GM23338 (cell line): ENCODE results near the gene RAP1GAP. TPM values are rescaled to one million over a fixed set of nuclear protein-coding genes. Genes with fewer than 3 reads are reported as not detected.
"Not testable (repeated sequence)": the region's sequence is repeated elsewhere in the genome, so short reads cannot be mapped to it uniquely, and the experiment has no call there.

Experiments
- ATAC-seq: fragments of 200-7000 bp; cut with Tn5 transposase; 3 replicates; pipeline ENCODE4 v1.9.1; 2020
- DNase-seq: peaks from one replicate; pipeline ENCODE4 v3.0.0-alpha.2; 2015; ENCODE audit warnings: low spot score
- H2AFZ ChIP-seq: fragments of 200-600 bp; sonication (generic); 2 replicates; pipeline ENCODE4 v1.8.0; 2016; ENCODE audit warnings: antibody characterized with exemption, mild to moderate bottlenecking, moderate library complexity
- H3F3A ChIP-seq: fragments of 200-600 bp; sonication (generic); replicated peaks from 2 replicates; pipeline ENCODE4 v1.8.0; 2017; ENCODE audit warnings: antibody characterized with exemption, mixed run types, low read depth
- H3K27ac ChIP-seq: fragments of 200-600 bp; sonication (generic); 2 replicates; pipeline ENCODE4 v1.6.1; 2016; ENCODE audit warnings: low read depth
- H3K27me3 ChIP-seq: fragments of 200-600 bp; sonication (generic); 2 replicates; pipeline ENCODE4 v1.8.0; 2016; ENCODE audit warnings: mild to moderate bottlenecking, mixed run types, moderate library complexity; ENCODE audit not compliant: insufficient read depth
- H3K36me3 ChIP-seq: fragments of 200-600 bp; sonication (generic); 2 replicates; pipeline ENCODE4 v1.8.0; 2016; ENCODE audit warnings: mild to moderate bottlenecking; ENCODE audit not compliant: insufficient read depth
- H3K4me1 ChIP-seq: fragments of 200-600 bp; sonication (generic); 2 replicates; pipeline ENCODE4 v1.8.0; 2016; ENCODE audit warnings: mild to moderate bottlenecking, moderate library complexity; ENCODE audit not compliant: insufficient read depth
- H3K4me2 ChIP-seq: fragments of 200-600 bp; sonication (generic); 2 replicates; pipeline ENCODE4 v1.7.1; 2017; ENCODE audit warnings: mixed run types
- H3K4me3 ChIP-seq: fragments of 200-600 bp; sonication (generic); 2 replicates; pipeline ENCODE4 v1.6.1; 2016; ENCODE audit warnings: mixed run types
- H3K79me2 ChIP-seq: fragments of 200-600 bp; sonication (generic); replicated peaks from 2 replicates; pipeline ENCODE4 v1.8.0; 2017; ENCODE audit warnings: mild to moderate bottlenecking; ENCODE audit not compliant: insufficient read depth
- H3K9me2 ChIP-seq: fragments of 200-600 bp; sonication (generic); 2 replicates; pipeline ENCODE4 v1.8.0; 2017; ENCODE audit not compliant: insufficient read depth
- H4K20me1 ChIP-seq: fragments of 200-600 bp; sonication (generic); replicated peaks from 2 replicates; pipeline ENCODE4 v1.8.0; 2017; ENCODE audit warnings: mild to moderate bottlenecking; ENCODE audit not compliant: insufficient read depth
- H3K27ac Mint-ChIP-seq: 2 replicates; pipeline ENCODE4 v1.8.0; 2020; ENCODE audit warnings: inconsistent platforms, mild to moderate bottlenecking, moderate library complexity, mixed read lengths
- H3K27me3 Mint-ChIP-seq: 3 replicates; pipeline ENCODE4 v1.8.0; 2022; ENCODE audit warnings: low read depth, mild to moderate bottlenecking, moderate library complexity, mixed read lengths, inconsistent platforms; ENCODE audit not compliant: insufficient read depth, poor library complexity
- H3K36me3 Mint-ChIP-seq: 3 replicates; pipeline ENCODE4 v1.8.0; 2021; ENCODE audit warnings: low read depth, mild to moderate bottlenecking, inconsistent platforms, moderate library complexity, mixed read lengths
- H3K4me1 Mint-ChIP-seq: 3 replicates; pipeline ENCODE4 v1.8.0; 2020; ENCODE audit warnings: mild to moderate bottlenecking, inconsistent platforms, mixed read lengths
- H3K4me3 Mint-ChIP-seq: 3 replicates; pipeline ENCODE4 v1.8.0; 2021; ENCODE audit warnings: moderate library complexity, mild to moderate bottlenecking, inconsistent platforms, mixed read lengths
- H3K9me3 Mint-ChIP-seq: 3 replicates; pipeline ENCODE4 v1.8.0; 2020; ENCODE audit warnings: moderate library complexity, mild to moderate bottlenecking, inconsistent platforms, mixed read lengths
- CREB1 ChIP-seq: fragments of 250-450 bp; sonication (Bioruptor Pico); IDR thresholded peaks from 2 replicates; pipeline ENCODE4 v1.5.0; 2020; ENCODE audit warnings: low read depth, mild to moderate bottlenecking, moderate library complexity
- CTCF ChIP-seq, 2 experiments: fragments of 200-600 bp in 1 of 2; sonication (generic) in 1 of 2; conservative IDR thresholded peaks; 2 replicates each; pipeline versions ENCODE4 v1.5.1 to v1.6.1; 2016 to 2017; ENCODE audit warnings: antibody characterized with exemption in 2 of 2, low read depth in 2 of 2, mild to moderate bottlenecking in 2 of 2, moderate library complexity in 1 of 2
- ETS1 ChIP-seq: IDR thresholded peaks from 2 replicates; pipeline ENCODE4 v1.6.1; 2016; ENCODE audit warnings: antibody characterized with exemption
- EZH2phosphoT487 ChIP-seq: fragments of 200-600 bp; sonication (generic); IDR thresholded peaks from one replicate; pipeline ENCODE4 v1.8.1; 2018; ENCODE audit warnings: antibody characterized with exemption; ENCODE audit not compliant: unreplicated experiment
- JUNB ChIP-seq: IDR thresholded peaks from one replicate; pipeline ENCODE4 v1.6.1; 2016; ENCODE audit warnings: antibody characterized with exemption; ENCODE audit not compliant: unreplicated experiment
- NANOG ChIP-seq: IDR thresholded peaks from 2 replicates; pipeline ENCODE4 v1.6.1; 2016; ENCODE audit warnings: antibody characterized with exemption, borderline replicate concordance
- STAT1 ChIP-seq: IDR thresholded peaks from one replicate; pipeline ENCODE4 v1.6.1; 2016; ENCODE audit warnings: antibody characterized with exemption; ENCODE audit not compliant: unreplicated experiment
- ZNF114 ChIP-seq: fragments of 250-450 bp; sonication (Bioruptor Pico); IDR thresholded peaks from 2 replicates; pipeline ENCODE4 v1.5.0; 2020; ENCODE audit warnings: mild to moderate bottlenecking, moderate library complexity
- ZNF331 ChIP-seq: fragments of 250-450 bp; sonication (Bioruptor Pico); IDR thresholded peaks from 2 replicates; pipeline ENCODE4 v1.5.0; 2020; ENCODE audit warnings: low read depth, mild to moderate bottlenecking, moderate library complexity
- polyA plus RNA-seq: library from polyadenylated mRNA; unstranded; fragments of >200 nt; fragmentation: Nextera tagmentation; extraction: Ambion mirVana; gene quantifications from 2 replicates; pipeline ENCODE4 v1.2.1, GENCODE V29; 2016
- total RNA-seq: library from RNA; depleted of rRNA; stranded (reverse); fragments of >200 nt; shearing (Covaris generic); gene quantifications from 2 replicates; pipeline ENCODE4 v1.2.3, GENCODE V29; 2014
- TF ChIP-seq, protein P1 (sequence below): IDR thresholded peaks from one replicate; pipeline ENCODE4 v1.6.1; 2018; ENCODE audit warnings: antibody characterized with exemption; ENCODE audit not compliant: unreplicated experiment

Gene RAP1GAP
- total and polyA plus RNA-seq, 2 experiments from 2014 or later = 4.3 to 6.6 TPM

DNA sequence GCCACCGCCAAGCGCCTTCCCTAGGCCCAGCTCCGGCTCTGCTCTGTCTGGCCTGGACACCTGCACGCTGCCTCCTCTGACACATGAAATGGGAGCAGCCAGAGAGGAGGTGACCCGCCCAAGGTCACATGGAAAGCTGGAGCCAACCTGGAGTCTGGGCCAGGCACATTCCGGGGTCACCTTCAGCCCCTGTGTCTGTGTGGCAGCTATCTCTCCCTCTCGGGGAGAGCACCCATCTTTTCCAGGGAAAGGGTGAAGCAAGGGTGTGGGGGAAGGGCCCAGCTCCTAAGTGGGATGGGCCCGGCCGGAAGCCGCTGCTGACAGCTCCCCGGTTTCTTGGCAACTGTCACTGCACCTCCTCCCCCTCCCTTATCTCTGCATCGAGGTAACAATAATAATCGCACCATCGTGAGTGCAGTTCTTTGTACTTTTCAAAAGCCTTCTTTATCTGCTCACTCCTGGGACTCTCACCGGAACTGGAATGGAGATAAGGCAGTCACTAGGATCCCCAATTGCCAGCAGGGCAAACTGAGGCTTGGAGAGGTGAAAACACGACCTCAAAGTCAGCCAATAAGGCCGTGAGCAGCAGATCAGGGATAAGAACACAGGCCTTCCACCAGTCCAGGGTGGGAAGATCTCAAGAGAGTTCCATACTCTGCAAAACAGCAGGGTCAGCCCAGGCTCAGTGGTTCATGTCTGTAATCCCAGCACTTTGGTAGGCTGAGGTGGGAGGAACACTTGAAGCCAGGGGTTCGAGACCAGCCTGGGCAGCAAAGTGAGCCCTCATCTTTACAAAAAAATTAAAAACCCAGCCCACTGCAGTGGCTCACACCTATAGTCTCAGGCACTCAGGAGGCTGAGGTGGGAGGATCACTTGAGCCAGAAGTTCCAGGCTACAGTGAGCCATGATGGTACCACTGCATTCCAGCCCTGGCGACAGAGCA is 36.9 kb downstream of the RAP1GAP start:
- Mint-ChIP-seq H3K9me3 (no peaks in the 10 kb centered on the region; the same call in 2 of the 3 replicates), H3K4me3 (no peak overlapping the region), H3K27me3 (peaks cover 9% of the 10 kb centered on the region), H3K27ac (no peak overlapping the region), H3K36me3 (no peaks in the 10 kb centered on the region), H3K4me1 (peaks cover 33% of the 10 kb centered on the region)
- Histone ChIP-seq H3K27ac (no peak overlapping the region), H3K4me1 (peaks cover 35% of the 10 kb centered on the region), H3K79me2 (no peaks in the 10 kb centered on the region), H2AFZ (no peak overlapping the region), H3K4me3 (no peak overlapping the region), H3F3A (no peaks in the 10 kb centered on the region; the same call in 1 of the 2 replicates), H4K20me1 (no peaks in the 10 kb centered on the region; the same call in 1 of the 2 replicates), H3K36me3 (no peaks in the 10 kb centered on the region), H3K27me3 (no peaks in the 10 kb centered on the region), H3K4me2 (no peak overlapping the region), H3K9me2 (no peaks in the 10 kb centered on the region)
- ATAC-seq (no peak), DNase-seq (no peak)
- TF ChIP-seq, protein P1, sequence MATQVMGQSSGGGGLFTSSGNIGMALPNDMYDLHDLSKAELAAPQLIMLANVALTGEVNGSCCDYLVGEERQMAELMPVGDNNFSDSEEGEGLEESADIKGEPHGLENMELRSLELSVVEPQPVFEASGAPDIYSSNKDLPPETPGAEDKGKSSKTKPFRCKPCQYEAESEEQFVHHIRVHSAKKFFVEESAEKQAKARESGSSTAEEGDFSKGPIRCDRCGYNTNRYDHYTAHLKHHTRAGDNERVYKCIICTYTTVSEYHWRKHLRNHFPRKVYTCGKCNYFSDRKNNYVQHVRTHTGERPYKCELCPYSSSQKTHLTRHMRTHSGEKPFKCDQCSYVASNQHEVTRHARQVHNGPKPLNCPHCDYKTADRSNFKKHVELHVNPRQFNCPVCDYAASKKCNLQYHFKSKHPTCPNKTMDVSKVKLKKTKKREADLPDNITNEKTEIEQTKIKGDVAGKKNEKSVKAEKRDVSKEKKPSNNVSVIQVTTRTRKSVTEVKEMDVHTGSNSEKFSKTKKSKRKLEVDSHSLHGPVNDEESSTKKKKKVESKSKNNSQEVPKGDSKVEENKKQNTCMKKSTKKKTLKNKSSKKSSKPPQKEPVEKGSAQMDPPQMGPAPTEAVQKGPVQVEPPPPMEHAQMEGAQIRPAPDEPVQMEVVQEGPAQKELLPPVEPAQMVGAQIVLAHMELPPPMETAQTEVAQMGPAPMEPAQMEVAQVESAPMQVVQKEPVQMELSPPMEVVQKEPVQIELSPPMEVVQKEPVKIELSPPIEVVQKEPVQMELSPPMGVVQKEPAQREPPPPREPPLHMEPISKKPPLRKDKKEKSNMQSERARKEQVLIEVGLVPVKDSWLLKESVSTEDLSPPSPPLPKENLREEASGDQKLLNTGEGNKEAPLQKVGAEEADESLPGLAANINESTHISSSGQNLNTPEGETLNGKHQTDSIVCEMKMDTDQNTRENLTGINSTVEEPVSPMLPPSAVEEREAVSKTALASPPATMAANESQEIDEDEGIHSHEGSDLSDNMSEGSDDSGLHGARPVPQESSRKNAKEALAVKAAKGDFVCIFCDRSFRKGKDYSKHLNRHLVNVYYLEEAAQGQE = no peak

GRCh38 chr1:21631590-21631943 is 37.6 kb downstream of the RAP1GAP start:
- H3K36me3 Mint-ChIP-seq = not testable (repeated sequence)

DNA sequence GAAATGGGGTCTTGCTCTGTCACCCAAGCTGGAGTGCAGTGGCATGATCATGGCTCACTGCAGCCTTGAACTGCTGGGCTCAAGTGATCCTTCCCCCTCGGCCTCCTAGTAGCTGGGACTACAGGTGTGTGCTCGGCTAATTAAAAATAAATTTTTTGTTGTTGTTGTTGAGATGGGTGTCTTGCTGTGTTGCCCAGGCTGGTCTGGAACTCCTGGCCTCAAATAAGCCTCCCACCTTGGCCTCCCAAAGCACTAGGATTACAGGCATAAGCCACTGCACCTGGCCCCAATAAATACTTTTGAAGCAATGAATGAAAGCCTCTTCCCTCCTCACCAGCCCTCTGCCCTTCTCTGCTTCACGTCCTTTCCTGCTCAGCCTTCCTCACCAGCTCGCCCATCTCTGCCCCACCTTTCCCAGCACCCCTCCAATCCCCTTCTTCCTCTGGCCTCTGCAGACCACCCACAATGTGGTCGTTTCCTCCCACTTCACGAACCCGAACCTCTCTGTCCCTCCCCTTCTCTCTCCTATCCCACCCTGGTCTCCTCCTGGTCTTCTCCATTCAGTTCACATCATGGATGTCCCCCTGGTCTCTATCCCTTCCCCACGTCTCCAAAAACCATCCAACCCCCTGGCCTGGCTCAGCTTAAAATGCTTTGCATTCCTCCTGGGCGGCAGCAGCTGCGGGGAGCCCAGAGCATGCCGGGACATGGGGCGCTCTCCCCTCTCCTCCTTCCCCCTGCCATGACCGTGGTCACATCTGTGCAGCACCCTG is 38.4 kb downstream of the RAP1GAP start:
- H3K4me1 ChIP-seq = peaks cover 35% of the 10 kb centered on the region
- H3K4me3 ChIP-seq = no peak overlapping the region
- H3K4me3 Mint-ChIP-seq = no peak overlapping the region
- H3K36me3 ChIP-seq = no peaks in the 10 kb centered on the region
- H3K4me2 ChIP-seq = peak overlapping the region; percentile 37
- H3K9me3 Mint-ChIP-seq = no peaks in the 10 kb centered on the region; the same call in 2 of the 3 replicates
- H3F3A ChIP-seq = peaks cover 3% of the 10 kb centered on the region; the same call in 1 of the 2 replicates
- H3K36me3 Mint-ChIP-seq = no peaks in the 10 kb centered on the region
- no peak overlapping the region for H3K27ac ChIP-seq
- H3K27me3 ChIP-seq = no peaks in the 10 kb centered on the region
- H4K20me1 ChIP-seq = no peaks in the 10 kb centered on the region; the same call in 1 of the 2 replicates
- peak overlapping the region; percentile 19; the same call in 1 of the 2 replicates for H2AFZ ChIP-seq
- DNase-seq (peak; percentile 69), ATAC-seq (peak; percentile 48)
- peaks cover 33% of the 10 kb centered on the region for H3K4me1 Mint-ChIP-seq
- no peak overlapping the region for H3K27ac Mint-ChIP-seq
- H3K79me2 ChIP-seq = no peaks in the 10 kb centered on the region
- no peaks in the 10 kb centered on the region for H3K9me2 ChIP-seq
- H3K27me3 Mint-ChIP-seq = peaks cover 12% of the 10 kb centered on the region
- TF ChIP-seq ZNF331 (CRISPR knock-in tag) (no peak), EZH2phosphoT487 (no peak), CREB1 (CRISPR knock-in tag) (no peak), JUNB (no peak), ETS1 (no peak), ZNF114 (CRISPR knock-in tag) (no peak), CTCF (conservative IDR thresholded peaks at IDR 0.05; ENCODE audit: low read depth in 2 of 2) (no peak), STAT1 (no peak), NANOG (no peak)

More at GRCh38 chr1:21631590-21631943, 37.6 kb downstream of the RAP1GAP start:
- ATAC-seq, H3K4me3 Mint-ChIP-seq, H3K4me3 ChIP-seq, H4K20me1 ChIP-seq, H3K27ac Mint-ChIP-seq, H3K79me2 ChIP-seq, H3F3A ChIP-seq, H3K9me3 Mint-ChIP-seq, H3K27me3 Mint-ChIP-seq, DNase-seq, H3K36me3 ChIP-seq, H3K9me2 ChIP-seq, H2AFZ ChIP-seq, H3K27ac ChIP-seq, H3K27me3 ChIP-seq: not testable (repeated sequence)
- peaks cover 33% of the 10 kb centered on the region for H3K4me1 Mint-ChIP-seq
- peaks cover 35% of the 10 kb centered on the region for H3K4me1 ChIP-seq
- peak overlapping the region; percentile 37; the same call in 1 of the 2 replicates for H3K4me2 ChIP-seq
